ENCODE data around the gene AMN. TPM values are rescaled to one million over a fixed set of nuclear protein-coding genes. Genes with fewer than 3 reads are reported as not detected.

Gene AMN
- polyA plus RNA-seq, 1 of the 3 experiments (the other 2 are of a cell fraction): 0.03 TPM

DNA sequence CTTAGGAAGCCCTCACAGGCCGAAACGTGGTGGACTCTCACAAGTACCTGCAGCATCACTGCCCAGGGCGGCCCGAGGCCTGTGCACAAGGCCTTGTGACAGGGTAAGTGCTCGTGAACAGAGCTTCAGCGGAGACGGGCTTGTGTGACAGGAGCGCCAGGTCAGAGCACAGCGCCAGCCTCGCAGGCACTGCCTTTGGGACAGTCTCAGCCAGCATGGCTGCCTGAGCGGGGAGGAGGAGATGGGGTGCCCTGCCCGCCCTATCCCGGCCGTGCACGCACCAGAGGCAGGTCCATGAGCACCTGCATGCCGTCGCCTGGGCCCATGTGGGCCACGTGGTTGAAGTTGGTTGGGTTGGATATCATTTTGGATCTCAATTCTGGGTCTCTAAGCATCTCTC is 16.9 kb downstream of the AMN start:
- Histone ChIP-seq H3K4me2 (no peak overlapping the region), H3K27ac (ENCODE audit: low read depth in 2 of 2, low read length in 1 of 2) (no peak overlapping the region), H3K27me3 (ENCODE audit: insufficient read depth) (no peaks in the 10 kb centered on the region), H4K20me1 (ENCODE audit: insufficient read depth) (no peaks in the 10 kb centered on the region), H3K9ac (no peak overlapping the region), H3K9me2 (no peaks in the 10 kb centered on the region), H3K4me3 (ENCODE audit: low read depth in 2 of 2, low read length in 1 of 2) (no peak overlapping the region), H2AFZ (ENCODE audit: low read depth) (no peak overlapping the region), H3K4me1 (ENCODE audit: control insufficient read depth in 1 of 2, insufficient read depth in 2 of 2, low read depth in 1 of 2, low read length in 1 of 2) (peaks cover 0 to 4% of the 10 kb centered on the region in 2 experiments; a peak in 1 of 4 replicates), H3F3A (replicated peaks; ENCODE audit: insufficient read depth) (no peaks in the 10 kb centered on the region), H3K36me3 (replicated peaks in 1 of 2; ENCODE audit: control insufficient read depth in 1 of 2, insufficient read depth in 2 of 2, low read length in 1 of 2) (peaks cover 10 to 69% of the 10 kb centered on the region in 2 experiments), H3K9me3 (no peaks in the 10 kb centered on the region), H3K79me2 (ENCODE audit: insufficient read depth) (peaks cover 7% of the 10 kb centered on the region; the same call in 1 of the 2 replicates)
- WGBS (ENCODE audit: low lambda C conversion rate): 95% methylated on average over 8 of the region's 18 CpGs
- DNase-seq: no peak
- POLR2A ChIA-PET: no interaction called here
- CTCF ChIA-PET: no interaction called here
- no peak for TF ChIP-seq SIN3A (IDR thresholded peaks at IDR 0.05; ENCODE audit: borderline replicate concordance, low read depth, low read length)
- no peak for TF ChIP-seq ELF1 (IDR thresholded peaks at IDR 0.05)
- no peak for TF ChIP-seq TCF12 (IDR thresholded peaks at IDR 0.05)
- TF ChIP-seq NFIC (IDR thresholded peaks at IDR 0.05; ENCODE audit: borderline replicate concordance): no peak

- TF ChIP-seq MAX (IDR thresholded peaks at IDR 0.05; ENCODE audit: low read depth): no peak
- TF ChIP-seq FOSL2 (IDR thresholded peaks at IDR 0.05; ENCODE audit: borderline replicate concordance, low read depth): no peak
- TF ChIP-seq RFX5 (IDR thresholded peaks at IDR 0.05; ENCODE audit: low read length): no peak
- TF ChIP-seq ZBTB33 (IDR thresholded peaks at IDR 0.05; ENCODE audit: borderline replicate concordance, low read depth): no peak
- no peak for TF ChIP-seq TAF1 (IDR thresholded peaks at IDR 0.05; ENCODE audit: borderline replicate concordance, low read depth, low read length)
- no peak for TF ChIP-seq CTCF (IDR thresholded peaks at IDR 0.05)
- no peak for TF ChIP-seq YY1 (IDR thresholded peaks at IDR 0.05; ENCODE audit: low read depth)
- no peak for TF ChIP-seq USF2 (IDR thresholded peaks at IDR 0.05; ENCODE audit: borderline replicate concordance, low read depth, low read length)
- no peak for TF ChIP-seq RXRA (IDR thresholded peaks at IDR 0.05; ENCODE audit: borderline replicate concordance, low read depth)
- no peak for TF ChIP-seq ELF1 (IDR thresholded peaks at IDR 0.05)
- TF ChIP-seq SIN3A (IDR thresholded peaks at IDR 0.05; ENCODE audit: borderline replicate concordance, low read depth, low read length): no peak
- TF ChIP-seq, protein P1, sequence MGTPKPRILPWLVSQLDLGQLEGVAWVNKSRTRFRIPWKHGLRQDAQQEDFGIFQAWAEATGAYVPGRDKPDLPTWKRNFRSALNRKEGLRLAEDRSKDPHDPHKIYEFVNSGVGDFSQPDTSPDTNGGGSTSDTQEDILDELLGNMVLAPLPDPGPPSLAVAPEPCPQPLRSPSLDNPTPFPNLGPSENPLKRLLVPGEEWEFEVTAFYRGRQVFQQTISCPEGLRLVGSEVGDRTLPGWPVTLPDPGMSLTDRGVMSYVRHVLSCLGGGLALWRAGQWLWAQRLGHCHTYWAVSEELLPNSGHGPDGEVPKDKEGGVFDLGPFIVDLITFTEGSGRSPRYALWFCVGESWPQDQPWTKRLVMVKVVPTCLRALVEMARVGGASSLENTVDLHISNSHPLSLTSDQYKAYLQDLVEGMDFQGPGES (IDR thresholded peaks at IDR 0.05; ENCODE audit: low read depth, low read length): no peak
- no peak for TF ChIP-seq POLR2AphosphoS5 (IDR thresholded peaks at IDR 0.05; ENCODE audit: low read depth, low read length)
- no peak for TF ChIP-seq FOXJ3 (CRISPR knock-in tag; IDR thresholded peaks at IDR 0.05)
- TF ChIP-seq EP300 (IDR thresholded peaks at IDR 0.05; ENCODE audit: borderline replicate concordance in 1 of 2, low read depth in 1 of 2, low read length in 1 of 2): no peak
- TF ChIP-seq GABPA (IDR thresholded peaks at IDR 0.05; ENCODE audit: low read depth): no peak
- TF ChIP-seq NFIC (IDR thresholded peaks at IDR 0.05; ENCODE audit: borderline replicate concordance): no peak
- TF ChIP-seq SMC3 (IDR thresholded peaks at IDR 0.05; ENCODE audit: low read depth, low read length): no peak
- no peak for TF ChIP-seq MXI1 (IDR thresholded peaks at IDR 0.05; ENCODE audit: low read depth, low read length)
- no peak overlapping the region for H3K9ac ChIP-seq
- no peaks in the 10 kb centered on the region for H3K27me3 ChIP-seq (ENCODE audit: insufficient read depth)
- H3K79me2 ChIP-seq (ENCODE audit: insufficient read depth): peaks cover 7% of the 10 kb centered on the region; the same call in 1 of the 2 replicates
- no peaks in the 10 kb centered on the region for H3K9me2 ChIP-seq
- no peaks in the 10 kb centered on the region for H3F3A ChIP-seq (replicated peaks; ENCODE audit: insufficient read depth)
- 96% methylated on average over 36 of the region's 43 CpGs for WGBS (ENCODE audit: low lambda C conversion rate)
- peaks cover 0 to 4% of the 10 kb centered on the region in 2 experiments; a peak in 1 of 4 replicates for H3K4me1 ChIP-seq (ENCODE audit: control insufficient read depth in 1 of 2, insufficient read depth in 2 of 2, low read depth in 1 of 2, low read length in 1 of 2)
- H2AFZ ChIP-seq (ENCODE audit: low read depth): no peak overlapping the region
- peaks cover 10 to 75% of the 10 kb centered on the region in 2 experiments for H3K36me3 ChIP-seq (replicated peaks in 1 of 2; ENCODE audit: control insufficient read depth in 1 of 2, insufficient read depth in 2 of 2, low read length in 1 of 2)
- no peak overlapping the region for H3K4me3 ChIP-seq (ENCODE audit: low read depth in 2 of 2, low read length in 1 of 2)
- H3K4me2 ChIP-seq: no peak overlapping the region
- H4K20me1 ChIP-seq (ENCODE audit: insufficient read depth): no peaks in the 10 kb centered on the region
- H3K9me3 ChIP-seq: no peaks in the 10 kb centered on the region
- POLR2A ChIA-PET: no interaction called here
- no peak for DNase-seq
- H3K27ac ChIP-seq (ENCODE audit: low read depth in 2 of 2, low read length in 1 of 2): no peak overlapping the region
- CTCF ChIA-PET: no interaction called here
These were observed 17.5 kb downstream of the AMN start for GRCh38 chr14:102939820-102940561.
